Gastroesophageal sphincter (tissue), 4 donors: Measurements from ENCODE around the gene CHRNA5. TPM values are rescaled to one million over a fixed set of nuclear protein-coding genes. Genes with fewer than 3 reads are reported as not detected.

Experiments used
- ATAC-seq: fragments of 150-250 bp; one replicate; pipeline ENCODE4 v1.9.1; 2016; ENCODE audit warnings: mild to moderate bottlenecking, moderate library complexity
- H3K27ac ChIP-seq, 4 donors: fragments of 200-600 bp; sonication (generic) in 3 of 4; 1 replicate in 3 of 4; 2 replicates in 1 of 4; pipeline ENCODE4 v1.5.1; 2016 to 2019
- H3K27me3 ChIP-seq: fragments of 200-600 bp; sonication (generic); one replicate; pipeline ENCODE4 v1.5.1; 2019
- H3K36me3 ChIP-seq, 2 donors: fragments of 200-600 bp; sonication (generic); one replicate each; pipeline ENCODE4 v1.5.1; 2019; ENCODE audit warnings: control low read depth in 1 of 2
- H3K4me1 ChIP-seq, 3 donors: fragments of 200-600 bp; sonication (generic); 1 replicate in 2 of 3; 2 replicates in 1 of 3; pipeline ENCODE4 v1.5.1; 2016 to 2019; ENCODE audit warnings: control low read depth in 2 of 3
- H3K4me3 ChIP-seq, 2 donors: fragments of 200-600 bp; sonication (generic); one replicate each; pipeline ENCODE4 v1.5.1; 2019; ENCODE audit warnings: mild to moderate bottlenecking in 1 of 2, moderate library complexity in 1 of 2
- H3K9me3 ChIP-seq, 3 donors: fragments of 200-600 bp; sonication (generic); one replicate each; pipeline ENCODE4 v1.5.1; 2017 to 2019; ENCODE audit warnings: control low read depth in 2 of 3
- EP300 ChIP-seq: sonication (generic); formaldehyde crosslinking; IDR thresholded peaks from one replicate; pipeline ENCODE4 v1.6.1; 2017; ENCODE audit warnings: antibody characterized with exemption, mild to moderate bottlenecking
- POLR2A ChIP-seq, 2 donors: fragments of 450-650 bp; IDR thresholded peaks; one replicate each; pipeline ENCODE4 v1.6.1; 2017; ENCODE audit warnings: antibody characterized with exemption in 2 of 2, mild to moderate bottlenecking in 2 of 2, moderate library complexity in 1 of 2
- POLR2AphosphoS5 ChIP-seq: sonication (generic); formaldehyde crosslinking; IDR thresholded peaks from one replicate; pipeline ENCODE4 v1.6.1; 2017; ENCODE audit warnings: antibody characterized with exemption
- WGBS, 2 donors: methylation state at CpG; one replicate each; pipeline ENCODE4 v1.1.5; 2018; ENCODE audit warnings: low coverage in 1 of 2; 5-methylcytosine and 5-hydroxymethylcytosine counted together
- small RNA-seq, 4 donors: library from RNA; depleted of rRNA; stranded (forward); fragments of <200 nt; gene quantifications; one replicate each; pipeline ENCODE3, GENCODE V24; 2016
- total RNA-seq, 4 donors: library from RNA; depleted of rRNA; stranded (reverse); fragments of >200 nt; gene quantifications; one replicate each; pipeline ENCODE4 v1.1.0, GENCODE V29; 2016
- TF ChIP-seq, protein P1 (sequence below), 4 experiments: fragments of 200-600 bp in 2 of 4; fragments of 450-650 bp in 2 of 4; sonication (generic) in 1 of 4; IDR thresholded peaks; one replicate each; pipeline ENCODE4 v1.5.1; 2017 to 2019; ENCODE audit warnings: antibody characterized with exemption in 4 of 4, mild to moderate bottlenecking in 2 of 4, moderate library complexity in 2 of 4

CHRNA5 gene
- total RNA-seq, 4 donors from 2014 or later: 0.93 to 4.0 (median 1.6) TPM

DNA sequence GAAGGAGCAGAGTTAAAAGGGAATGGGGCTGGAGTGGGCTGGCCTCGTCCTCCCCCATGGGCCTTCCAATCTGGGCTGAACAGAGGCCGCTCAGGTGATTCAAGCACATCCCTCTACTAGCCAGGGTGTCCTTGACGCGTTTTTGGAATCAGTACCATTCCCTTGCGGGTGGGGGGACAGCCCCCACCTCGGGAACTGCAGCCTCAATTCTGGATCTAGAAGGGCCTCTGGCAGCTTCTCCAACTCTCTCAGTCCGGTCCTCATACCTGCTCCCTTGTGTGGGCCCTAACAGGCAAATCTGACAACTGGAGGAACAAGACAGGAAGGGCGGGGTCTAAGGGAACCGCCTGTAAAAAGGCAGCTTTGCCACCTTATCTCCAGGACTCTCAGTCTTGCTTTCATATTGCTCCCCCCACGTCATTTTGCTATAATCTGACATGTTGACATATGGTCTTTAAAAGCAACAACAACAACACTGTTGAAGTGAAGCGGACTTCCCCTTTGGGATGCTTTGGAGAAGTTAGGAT, 76.5 kb downstream of the CHRNA5 start:
- 73 to 89% methylated on average over 3 to 6 of the region's 11 CpGs for WGBS, 2 donors
- H3K27ac ChIP-seq: no peak overlapping the region
- no peaks in the 10 kb centered on the region for H3K9me3 ChIP-seq
- TF ChIP-seq EP300 (no peak), POLR2A (IDR thresholded peaks at IDR 0.05) (no peak), POLR2AphosphoS5 (no peak)
- TF ChIP-seq, protein P1, sequence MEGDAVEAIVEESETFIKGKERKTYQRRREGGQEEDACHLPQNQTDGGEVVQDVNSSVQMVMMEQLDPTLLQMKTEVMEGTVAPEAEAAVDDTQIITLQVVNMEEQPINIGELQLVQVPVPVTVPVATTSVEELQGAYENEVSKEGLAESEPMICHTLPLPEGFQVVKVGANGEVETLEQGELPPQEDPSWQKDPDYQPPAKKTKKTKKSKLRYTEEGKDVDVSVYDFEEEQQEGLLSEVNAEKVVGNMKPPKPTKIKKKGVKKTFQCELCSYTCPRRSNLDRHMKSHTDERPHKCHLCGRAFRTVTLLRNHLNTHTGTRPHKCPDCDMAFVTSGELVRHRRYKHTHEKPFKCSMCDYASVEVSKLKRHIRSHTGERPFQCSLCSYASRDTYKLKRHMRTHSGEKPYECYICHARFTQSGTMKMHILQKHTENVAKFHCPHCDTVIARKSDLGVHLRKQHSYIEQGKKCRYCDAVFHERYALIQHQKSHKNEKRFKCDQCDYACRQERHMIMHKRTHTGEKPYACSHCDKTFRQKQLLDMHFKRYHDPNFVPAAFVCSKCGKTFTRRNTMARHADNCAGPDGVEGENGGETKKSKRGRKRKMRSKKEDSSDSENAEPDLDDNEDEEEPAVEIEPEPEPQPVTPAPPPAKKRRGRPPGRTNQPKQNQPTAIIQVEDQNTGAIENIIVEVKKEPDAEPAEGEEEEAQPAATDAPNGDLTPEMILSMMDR (IDR thresholded peaks at IDR 0.05): no peak
- peaks cover 23% of the 10 kb centered on the region for H3K27me3 ChIP-seq
- no peaks in the 10 kb centered on the region for H3K36me3 ChIP-seq
- no peak overlapping the region for H3K4me3 ChIP-seq
- peaks cover 0 to 14% (median 8%) of the 10 kb centered on the region in 3 donors for H3K4me1 ChIP-seq
- no peak for ATAC-seq

DNA sequence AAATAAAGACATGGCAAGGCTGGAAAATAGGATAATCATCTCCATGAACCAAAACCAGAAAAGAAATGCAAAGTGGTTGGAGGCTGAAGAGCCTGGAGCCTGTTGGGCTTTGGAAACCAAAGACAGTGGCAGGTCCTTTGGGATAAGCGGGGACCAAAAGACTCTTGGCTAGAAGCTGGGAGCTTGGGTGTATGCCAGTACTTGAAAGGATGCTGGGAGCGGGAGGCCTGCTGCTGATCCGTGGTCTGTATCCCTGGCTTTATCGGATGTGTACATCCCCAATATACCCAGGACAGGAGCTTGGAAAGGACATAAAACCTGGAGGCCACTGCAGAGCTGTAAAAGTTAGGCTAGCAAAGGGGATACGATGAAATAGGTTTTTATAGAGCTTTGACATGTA, 77.0 kb downstream of the CHRNA5 start:
- Histone ChIP-seq H3K36me3 (no peaks in the 10 kb centered on the region), H3K4me1 (peaks cover 0 to 14% (median 8%) of the 10 kb centered on the region in 3 donors), H3K27ac (no peak overlapping the region), H3K4me3 (no peak overlapping the region), H3K9me3 (no peaks in the 10 kb centered on the region), H3K27me3 (peaks cover 23% of the 10 kb centered on the region)
- 69 to 78% methylated on average over 4 to 5 of the region's 5 CpGs for WGBS, 2 donors
- ATAC-seq: no peak
- TF ChIP-seq POLR2AphosphoS5 (no peak), EP300 (no peak)

Small RNAs within 50 kb of the gene (small RNA-seq; reads per million reads assigned to genes)
- gene AC067863.2: 0 reads per million in 4 donors

Other genes starting within 250 kb of the CHRNA5 start
- 1 to 10 TPM in 2 of 4 donors, under 1 TPM in 1, not detected in 1; 0.50 to 5.3 (median 3.6) TPM for gene CRABP1, start 225.2 kb upstream of the CHRNA5 start, total RNA-seq
- 10 to 100 TPM; 16.9 to 33.5 (median 25.9) TPM for gene IREB2, start 127.3 kb upstream of the CHRNA5 start, total RNA-seq
- gene HYKK, start 57.9 kb upstream of the CHRNA5 start, total RNA-seq: 10 to 100 TPM in 1 of 4 donors, 1 to 10 TPM in 3; 4.7 to 13.7 (median 5.7) TPM
- 100 to 1,000 TPM in 3 of 4 donors, 10 to 100 TPM in 1; 99.9 to 191 (median 118) TPM for gene PSMA4, start 25.1 kb upstream of the CHRNA5 start, total RNA-seq
- 1 to 10 TPM in 3 of 4 donors, not detected in 1; 1.1 to 3.1 (median 1.1) TPM for gene CHRNA3, start 55.5 kb downstream of the CHRNA5 start, total RNA-seq
- 1 to 10 TPM in 1 of 4 donors, under 1 TPM in 1, not detected in 2; 0.10 to 1.1 TPM for gene CHRNB4, start 75.7 kb downstream of the CHRNA5 start, total RNA-seq
- 1 to 10 TPM; 2.6 to 9.7 (median 4.4) TPM for gene ADAMTS7, start 245.9 kb downstream of the CHRNA5 start, total RNA-seq